Esophagus (tissue), 2 donors: Measurements from ENCODE around the gene PPP2R5C. TPM values are rescaled to one million over a fixed set of nuclear protein-coding genes. Genes with fewer than 3 reads are reported as not detected.

ENCODE experiments used
- H3K27ac ChIP-seq, 2 donors: one replicate each; pipeline ENCODE4 v1.5.1; 2013; ENCODE audit warnings: low read depth in 2 of 2, mild to moderate bottlenecking in 2 of 2, inconsistent platforms in 1 of 2, low read length in 1 of 2, moderate library complexity in 1 of 2
- H3K27me3 ChIP-seq, 2 donors: one replicate each; pipeline ENCODE4 v1.6.1; 2013; ENCODE audit warnings: low read length in 2 of 2, control low read depth in 1 of 2, mild to moderate bottlenecking in 1 of 2; ENCODE audit not compliant: insufficient read depth in 2 of 2, control insufficient read depth in 1 of 2
- H3K36me3 ChIP-seq, 2 donors: one replicate each; pipeline ENCODE4 v1.6.1; 2013; ENCODE audit warnings: low read length in 1 of 2; ENCODE audit not compliant: control insufficient read depth in 2 of 2, insufficient read depth in 2 of 2
- H3K4me1 ChIP-seq, 2 donors: one replicate each; pipeline ENCODE4 v1.6.1; 2013; ENCODE audit warnings: low read length in 1 of 2; ENCODE audit not compliant: control insufficient read depth in 2 of 2, insufficient read depth in 2 of 2
- H3K4me3 ChIP-seq, 2 donors: one replicate each; pipeline ENCODE4 v1.5.1; 2013; ENCODE audit warnings: low read length in 2 of 2, mild to moderate bottlenecking in 2 of 2, low read depth in 1 of 2, moderate library complexity in 1 of 2
- H3K9me3 ChIP-seq, 2 donors: one replicate each; pipeline ENCODE4 v1.6.1; 2013; ENCODE audit warnings: mild to moderate bottlenecking in 2 of 2, low read depth in 1 of 2, low read length in 1 of 2, moderate library complexity in 1 of 2; ENCODE audit not compliant: control insufficient read depth in 2 of 2, insufficient read depth in 1 of 2
- WGBS, 2 donors: extraction: QIAGEN DNeasy Blood & Tissue Kit; methylation state at CpG; one replicate each; pipeline ENCODE4 v1.1.7; 2013; 5-methylcytosine and 5-hydroxymethylcytosine counted together
- polyA plus RNA-seq, 2 donors: library from polyadenylated mRNA; stranded (reverse); fragments of 200-250 nt; gene quantifications; one replicate each; pipeline ENCODE4 v1.2.3, GENCODE V29; 2013
- donor health status: healthy with polysubstance abuse.
- donor health status: Bipolar disorder and iron deficiency.

PPP2R5C gene
- polyA plus RNA-seq, 2 donors, result 64.8 to 87.3 TPM

GRCh38 chr14:101947904-101948665 lies 186.6 kb downstream of the PPP2R5C start:
- Histone ChIP-seq H3K9me3 (no peaks in the 10 kb centered on the region), H3K36me3 (no peaks in the 10 kb centered on the region), H3K4me1 (peaks cover 2 to 3% of the 10 kb centered on the region in 2 donors), H3K4me3 (peak overlapping the region; percentile 73 to 88), H3K27ac (peak overlapping the region; percentile 92 to 98), H3K27me3 (no peaks in the 10 kb centered on the region)
- 0 to 1% methylated on average over 53 of the region's 53 CpGs for WGBS, 2 donors

- Histone ChIP-seq H3K9me3 (no peaks in the 10 kb centered on the region), H3K4me1 (peaks cover 2 to 3% of the 10 kb centered on the region in 2 donors), H3K27me3 (no peaks in the 10 kb centered on the region), H3K27ac (peak overlapping the region; percentile 92 to 94), H3K4me3 (peak overlapping the region; percentile 73 to 88), H3K36me3 (no peaks in the 10 kb centered on the region)
- 7 to 8% methylated on average over 29 of the region's 29 CpGs for WGBS, 2 donors
These were observed 187.2 kb downstream of the PPP2R5C start for GRCh38 chr14:101948666-101949216.

GRCh38 chr14:101950100-101950499 lies 188.6 kb downstream of the PPP2R5C start:
- no peaks in the 10 kb centered on the region for H3K36me3 ChIP-seq
- H3K4me3 ChIP-seq, result no peak overlapping the region
- no peaks in the 10 kb centered on the region for H3K9me3 ChIP-seq
- H3K4me1 ChIP-seq, result peaks cover 2 to 3% of the 10 kb centered on the region in 2 donors
- 65 to 69% methylated on average over 4 of the region's 4 CpGs for WGBS, 2 donors
- no peaks in the 10 kb centered on the region for H3K27me3 ChIP-seq
- H3K27ac ChIP-seq, result peak overlapping the region in 1 of 2 donors; percentile 15

- H3K4me3 ChIP-seq, result no peak overlapping the region
- H3K9me3 ChIP-seq, result no peaks in the 10 kb centered on the region
- WGBS, 2 donors, result 76 to 79% methylated on average over 4 of the region's 4 CpGs
- H3K4me1 ChIP-seq, result peaks cover 2 to 3% of the 10 kb centered on the region in 2 donors
- no peaks in the 10 kb centered on the region for H3K27me3 ChIP-seq
- no peak overlapping the region for H3K27ac ChIP-seq
- no peaks in the 10 kb centered on the region for H3K36me3 ChIP-seq
These were observed 189.2 kb downstream of the PPP2R5C start for GRCh38 chr14:101950516-101951215.

GRCh38 chr14:101953151-101953550 lies 191.6 kb downstream of the PPP2R5C start:
- Histone ChIP-seq H3K27me3 (no peaks in the 10 kb centered on the region), H3K36me3 (no peaks in the 10 kb centered on the region), H3K4me1 (peaks cover 2 to 3% of the 10 kb centered on the region in 2 donors), H3K27ac (no peak overlapping the region), H3K9me3 (no peaks in the 10 kb centered on the region), H3K4me3 (no peak overlapping the region)
- 67 to 76% methylated on average over 8 of the region's 8 CpGs for WGBS, 2 donors

- Histone ChIP-seq H3K27ac (no peak overlapping the region), H3K36me3 (no peaks in the 10 kb centered on the region), H3K27me3 (no peaks in the 10 kb centered on the region), H3K4me1 (peaks cover 0 to under 1% of the 10 kb centered on the region in 2 donors), H3K4me3 (no peak overlapping the region), H3K9me3 (no peaks in the 10 kb centered on the region)
- 89 to 91% methylated on average over 6 of the region's 6 CpGs for WGBS, 2 donors
These were observed 193.0 kb downstream of the PPP2R5C start for GRCh38 chr14:101954501-101954900.

GRCh38 chr14:101955695-101956161 lies 194.2 kb downstream of the PPP2R5C start:
- H3K36me3 ChIP-seq, result no peaks in the 10 kb centered on the region
- no peaks in the 10 kb centered on the region for H3K9me3 ChIP-seq
- H3K4me3 ChIP-seq, result no peak overlapping the region
- H3K27ac ChIP-seq, result no peak overlapping the region
- WGBS, 2 donors, result 79 to 80% methylated on average over 34 of the region's 34 CpGs
- H3K27me3 ChIP-seq, result no peaks in the 10 kb centered on the region
- H3K4me1 ChIP-seq, result no peaks in the 10 kb centered on the region

GRCh38 chr14:101956179-101956885 lies 194.8 kb downstream of the PPP2R5C start:
- Histone ChIP-seq H3K9me3 (no peaks in the 10 kb centered on the region), H3K27me3 (no peaks in the 10 kb centered on the region), H3K4me1 (peaks cover 0 to 2% of the 10 kb centered on the region in 2 donors), H3K36me3 (no peaks in the 10 kb centered on the region), H3K4me3 (no peak overlapping the region), H3K27ac (no peak overlapping the region)
- WGBS, 2 donors, result 83 to 86% methylated on average over 25 of the region's 25 CpGs
